K562 (cell line): ENCODE measurements around the gene KCNJ9.

Source experiments
- SP1 ChIP-seq: sonication (generic); formaldehyde crosslinking; IDR thresholded peaks from 2 replicates; pipeline ENCODE4 v1.8.1; 2022; ENCODE audit warnings: mild to moderate bottlenecking, missing genetic modification reagents
- ZNF586 ChIP-seq: fragments of 450-650 bp; formaldehyde crosslinking; conservative IDR thresholded peaks from 2 replicates; pipeline ENCODE4 v1.4.0; 2020; ENCODE audit warnings: mild to moderate bottlenecking, moderate library complexity

GRCh38 chr1:160097911-160098851 is 16.8 kb downstream of the KCNJ9 start, which contains the start of gene IGSF8:
- TF ChIP-seq ZNF586 (CRISPR knock-in tag) = no peak
- TF ChIP-seq SP1 (CRISPR knock-in tag) = peak; percentile 84
